Measurements from ENCODE around the gene IFT43. TPM values are rescaled to one million over a fixed set of nuclear protein-coding genes. Genes with fewer than 3 reads are reported as not detected.

IFT43 gene
- polyA plus RNA-seq, 1 experiment: 41.4 TPM

DNA sequence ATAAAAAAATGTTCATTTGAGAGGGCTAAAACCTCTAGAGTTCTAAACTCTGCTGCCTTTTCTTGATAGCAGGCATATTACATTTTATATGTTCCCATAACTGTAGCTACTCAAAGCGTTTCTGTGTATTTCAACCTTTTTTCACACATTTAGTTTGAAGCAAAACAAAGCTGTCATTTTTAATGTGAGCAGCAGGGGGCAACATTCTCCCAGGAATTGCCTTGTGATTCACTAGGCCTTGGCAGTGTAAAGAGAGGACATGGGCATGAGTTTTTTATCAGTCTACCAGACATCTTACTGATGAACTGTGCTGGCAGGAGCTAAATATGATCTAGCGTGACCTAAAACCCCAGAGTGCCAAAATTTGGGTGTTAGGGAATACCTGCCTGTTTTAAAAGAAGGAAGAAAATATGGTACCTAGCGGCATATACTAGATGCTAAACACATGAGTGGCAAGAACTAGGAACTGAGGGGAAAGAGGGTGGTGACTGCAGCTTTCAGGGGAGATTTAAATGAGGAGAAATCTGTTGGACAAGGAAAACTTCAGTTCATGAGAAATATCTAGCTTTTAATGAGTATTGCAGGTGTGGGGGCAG is 65.3 kb downstream of the IFT43 start:
- no peak overlapping the region for H3K27ac ChIP-seq (ENCODE audit: low read depth, low read length)
- no peaks in the 10 kb centered on the region for H3K9me3 ChIP-seq (ENCODE audit: control insufficient read depth, insufficient read depth, low read length)
- ChIA-PET CTCF (interaction anchor here (0.5 to 9.8 kb wide), 45 partner anchors 9 to 611 kb away, joined by 3 to 192 read pairs (median 5); partner anchors contain the start of gene GPATCH2L), POLR2A (no interaction called here)
- no peak overlapping the region for H3K4me3 ChIP-seq (ENCODE audit: low read depth, low read length)
- peak; percentile 21 for DNase-seq (ENCODE audit: low read depth, low spot score)
- no peaks in the 10 kb centered on the region for H3K27me3 ChIP-seq (ENCODE audit: control insufficient read depth, insufficient read depth, low read length)
- TF ChIP-seq, protein P1, sequence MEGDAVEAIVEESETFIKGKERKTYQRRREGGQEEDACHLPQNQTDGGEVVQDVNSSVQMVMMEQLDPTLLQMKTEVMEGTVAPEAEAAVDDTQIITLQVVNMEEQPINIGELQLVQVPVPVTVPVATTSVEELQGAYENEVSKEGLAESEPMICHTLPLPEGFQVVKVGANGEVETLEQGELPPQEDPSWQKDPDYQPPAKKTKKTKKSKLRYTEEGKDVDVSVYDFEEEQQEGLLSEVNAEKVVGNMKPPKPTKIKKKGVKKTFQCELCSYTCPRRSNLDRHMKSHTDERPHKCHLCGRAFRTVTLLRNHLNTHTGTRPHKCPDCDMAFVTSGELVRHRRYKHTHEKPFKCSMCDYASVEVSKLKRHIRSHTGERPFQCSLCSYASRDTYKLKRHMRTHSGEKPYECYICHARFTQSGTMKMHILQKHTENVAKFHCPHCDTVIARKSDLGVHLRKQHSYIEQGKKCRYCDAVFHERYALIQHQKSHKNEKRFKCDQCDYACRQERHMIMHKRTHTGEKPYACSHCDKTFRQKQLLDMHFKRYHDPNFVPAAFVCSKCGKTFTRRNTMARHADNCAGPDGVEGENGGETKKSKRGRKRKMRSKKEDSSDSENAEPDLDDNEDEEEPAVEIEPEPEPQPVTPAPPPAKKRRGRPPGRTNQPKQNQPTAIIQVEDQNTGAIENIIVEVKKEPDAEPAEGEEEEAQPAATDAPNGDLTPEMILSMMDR (IDR thresholded peaks at IDR 0.05; ENCODE audit: low read depth, low read length): peak; percentile 80

DNA sequence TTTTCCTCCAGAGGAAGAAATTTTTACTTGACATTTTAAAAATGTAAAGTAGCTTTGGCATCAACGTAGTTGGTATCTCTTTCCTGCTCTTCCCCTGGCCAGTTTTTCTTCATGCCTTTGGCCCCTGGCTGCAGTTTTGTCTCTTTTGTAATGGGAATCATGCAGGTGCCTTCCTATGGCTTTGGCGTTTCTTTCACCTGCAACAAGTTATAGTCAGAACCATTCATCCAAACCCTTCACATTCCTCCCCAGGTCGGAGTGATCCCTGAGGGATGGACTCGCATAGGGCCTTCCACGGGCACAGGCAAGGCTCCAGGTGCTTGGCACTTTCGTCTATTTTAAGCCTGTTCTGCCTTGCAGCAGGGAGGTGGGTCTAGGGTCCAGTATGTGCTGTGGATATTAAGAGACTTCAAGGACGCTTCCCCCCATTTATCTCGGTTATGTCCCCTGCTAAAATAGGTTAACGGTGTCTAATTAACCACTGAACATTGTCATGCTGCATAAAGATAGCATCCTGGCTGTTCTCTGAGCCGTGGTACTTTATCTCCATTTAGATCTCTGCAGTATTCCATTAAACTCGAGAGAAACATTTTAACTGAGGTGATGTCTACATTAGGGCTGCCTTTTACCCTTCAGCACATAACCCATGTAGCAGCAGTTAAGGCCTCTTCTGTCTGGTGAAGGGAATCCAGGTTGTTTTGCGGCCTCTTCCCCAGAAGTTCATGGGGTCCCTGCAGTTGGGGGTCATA is 66.3 kb downstream of the IFT43 start:
- ChIA-PET CTCF (interaction anchor here (0.8 to 9.8 kb wide), 21 partner anchors 8 to 612 kb away, joined by 3 to 192 read pairs (median 11); partner anchors contain the start of gene GPATCH2L), POLR2A (no interaction called here)
- Histone ChIP-seq H3K9me3 (ENCODE audit: control insufficient read depth, insufficient read depth, low read length) (no peaks in the 10 kb centered on the region), H3K27ac (ENCODE audit: low read depth, low read length) (no peak overlapping the region), H3K4me3 (ENCODE audit: low read depth, low read length) (no peak overlapping the region), H3K27me3 (ENCODE audit: control insufficient read depth, insufficient read depth, low read length) (no peaks in the 10 kb centered on the region)
- no peak for DNase-seq (ENCODE audit: low read depth, low spot score)
- TF ChIP-seq, protein P1 (IDR thresholded peaks at IDR 0.05; ENCODE audit: low read depth, low read length): no peak

DNA sequence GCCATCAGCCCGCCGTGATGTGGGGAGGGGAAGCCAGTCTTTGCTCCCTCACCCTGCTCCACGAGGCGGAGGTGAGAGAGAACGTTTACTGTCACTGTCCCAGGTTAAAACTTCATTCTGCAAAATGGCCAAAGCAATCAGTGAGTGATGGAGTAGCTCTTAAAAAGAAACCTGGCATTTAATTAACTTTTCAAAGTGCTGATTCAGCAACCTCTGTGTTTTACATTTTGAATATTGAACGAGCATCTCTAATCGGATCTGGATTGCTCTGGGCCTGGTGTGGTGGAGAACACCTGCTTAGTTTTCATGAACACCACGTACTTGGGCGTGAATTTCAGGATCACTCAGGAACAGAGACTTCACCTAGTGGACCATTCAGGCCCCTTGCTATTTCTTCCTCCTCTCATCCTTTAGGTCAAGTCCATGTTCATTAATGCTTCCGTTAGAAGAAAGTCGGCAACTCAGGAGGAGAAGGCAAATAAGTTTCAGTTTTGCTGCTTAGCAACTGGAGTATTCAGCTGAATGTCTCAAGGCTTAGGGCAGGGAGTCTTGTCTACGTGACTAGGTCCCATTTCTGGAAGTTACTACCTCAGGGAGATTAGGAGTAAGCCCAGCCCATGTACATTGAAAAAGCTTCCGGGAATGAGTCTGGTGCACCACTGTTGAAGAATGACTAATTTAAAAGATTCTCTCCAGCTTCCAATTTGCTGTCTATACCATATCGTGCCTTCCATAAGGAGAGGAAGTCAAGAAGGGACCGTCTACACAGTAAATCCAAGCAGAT is 68.2 kb downstream of the IFT43 start:
- TF ChIP-seq, protein P1 (IDR thresholded peaks at IDR 0.05; ENCODE audit: low read depth, low read length): no peak
- ChIA-PET CTCF (interaction anchor here (0.7 to 9.8 kb wide), 6 partner anchors 9 to 344 kb away, joined by 3 to 147 read pairs (median 10); no protein-coding TSS in a partner anchor), POLR2A (no interaction called here)
- no peaks in the 10 kb centered on the region for H3K9me3 ChIP-seq (ENCODE audit: control insufficient read depth, insufficient read depth, low read length)
- no peak overlapping the region for H3K27ac ChIP-seq (ENCODE audit: low read depth, low read length)
- no peak for DNase-seq (ENCODE audit: low read depth, low spot score)
- no peak overlapping the region for H3K4me3 ChIP-seq (ENCODE audit: low read depth, low read length)
- no peaks in the 10 kb centered on the region for H3K27me3 ChIP-seq (ENCODE audit: control insufficient read depth, insufficient read depth, low read length)

DNA sequence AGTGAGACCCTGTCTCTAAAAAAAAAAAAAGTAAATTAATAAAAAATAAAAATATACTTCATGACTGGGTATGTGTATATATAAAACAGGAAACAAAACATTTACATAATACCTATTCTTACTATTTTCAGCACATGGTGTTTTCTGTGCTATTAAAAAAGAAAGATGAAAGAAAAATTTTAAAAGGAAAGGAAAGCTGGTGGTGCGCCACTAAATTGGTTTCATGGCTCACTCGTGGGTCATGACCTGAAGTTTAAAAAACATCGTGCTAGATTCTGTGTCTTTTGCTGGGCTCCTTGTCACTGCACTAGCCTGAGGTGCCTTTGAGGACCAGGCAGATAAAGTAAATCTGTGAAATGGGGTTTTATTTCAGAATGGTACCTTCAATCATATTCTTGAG is 69.8 kb downstream of the IFT43 start:
- Histone ChIP-seq H3K27ac (ENCODE audit: low read depth, low read length) (no peak overlapping the region), H3K4me3 (ENCODE audit: low read depth, low read length) (no peak overlapping the region), H3K9me3 (ENCODE audit: control insufficient read depth, insufficient read depth, low read length) (no peaks in the 10 kb centered on the region), H3K27me3 (ENCODE audit: control insufficient read depth, insufficient read depth, low read length) (no peaks in the 10 kb centered on the region)
- DNase-seq (ENCODE audit: low read depth, low spot score): no peak
- POLR2A ChIA-PET: no interaction called here
- CTCF ChIA-PET: interaction anchor here (1.1 to 9.8 kb wide), 6 partner anchors 20 to 346 kb away, joined by 4 to 147 read pairs (median 6); no protein-coding TSS in a partner anchor
- TF ChIP-seq, protein P1 (IDR thresholded peaks at IDR 0.05; ENCODE audit: low read depth, low read length): no peak

All from AG04450 (cell line).